C4-2B (cell line): Measurements from ENCODE around the gene AGBL4.

ENCODE experiments used
- CTCF ChIP-seq: fragments of 450-650 bp; conservative IDR thresholded peaks from 2 replicates; pipeline ENCODE4 v1.5.1; 2017; ENCODE audit warnings: mild to moderate bottlenecking
- ZFX ChIP-seq: fragments of 450-650 bp; IDR thresholded peaks from 2 replicates; pipeline ENCODE4 v1.6.1; 2017

- TF ChIP-seq CTCF (no peak), ZFX (no peak)
Measured at GRCh38 chr1:49166031-49166430, 857.7 kb downstream of the AGBL4 start.
